Kidney (tissue), 14 donors: Measurements from ENCODE around the gene CHST10. TPM values are rescaled to one million over a fixed set of nuclear protein-coding genes. Genes with fewer than 3 reads are reported as not detected.

ENCODE experiments used
- DNase-seq, 5 donors: peaks; one replicate each; pipeline ENCODE4 v3.0.0-alpha.2; 2013 to 2020
- FAIRE-seq: peaks from 2 replicates; lab custom pipeline; 2012; peaks lifted over from hg19 to GRCh38; lab: Jason Lieb, UNC
- H3K27ac ChIP-seq, 2 donors: one replicate each; pipeline ENCODE4 v1.7.0; 2013; ENCODE audit warnings: low read depth in 2 of 2, low read length in 2 of 2, inconsistent platforms in 1 of 2
- H3K27me3 ChIP-seq: one replicate; pipeline ENCODE4 v1.7.1; 2013; ENCODE audit warnings: low read length, inconsistent platforms; ENCODE audit not compliant: control insufficient read depth, insufficient read depth
- H3K36me3 ChIP-seq, 3 donors: one replicate each; pipeline versions ENCODE4 v1.7.0 to v1.7.1; 2013; ENCODE audit warnings: low read length in 3 of 3, control low read depth in 1 of 3, inconsistent platforms in 1 of 3; ENCODE audit not compliant: insufficient read depth in 3 of 3, control insufficient read depth in 2 of 3
- H3K4me1 ChIP-seq, 3 donors: one replicate each; pipeline versions ENCODE4 v1.7.0 to v1.7.1; 2013; ENCODE audit warnings: low read length in 3 of 3, inconsistent platforms in 1 of 3, low read depth in 1 of 3; ENCODE audit not compliant: control insufficient read depth in 2 of 3, insufficient read depth in 2 of 3
- H3K4me3 ChIP-seq, 3 donors: one replicate each; pipeline versions ENCODE4 v1.7.0 to v1.8.1; 2013; ENCODE audit warnings: low read length in 3 of 3, control low read depth in 1 of 3, inconsistent platforms in 1 of 3
- H3K9ac ChIP-seq, 3 donors: one replicate each; pipeline versions ENCODE4 v1.7.0 to v1.7.1; 2013; ENCODE audit warnings: low read length in 3 of 3, control low read depth in 1 of 3, inconsistent platforms in 1 of 3
- H3K9me3 ChIP-seq, 3 donors: one replicate each; pipeline versions ENCODE4 v1.7.0 to v1.7.1; 2013; ENCODE audit warnings: low read length in 3 of 3, control low read depth in 1 of 3, inconsistent platforms in 1 of 3; ENCODE audit not compliant: control insufficient read depth in 2 of 3, insufficient read depth in 1 of 3
- CTCF ChIP-seq: IDR thresholded peaks from 3 replicates; pipeline ENCODE4 v1.5.1; 2012; ENCODE audit warnings: mild to moderate bottlenecking, moderate library complexity, borderline replicate concordance; ENCODE audit not compliant: insufficient read depth; ENCODE audit errors: extremely low read depth
- intact Hi-C: fragments of 100-400 bp; cut with DNase I; formaldehyde crosslinking; loops from one replicate; pipeline ENCODE4 v1.11.1; 2022
- polyA plus RNA-seq: library from polyadenylated mRNA; stranded (reverse); fragments of 350-450 nt; fragmentation: Illumina TruSeq; extraction: RNeasy Lipid Tissue Mini Kit (QIAGEN cat#74804); gene quantifications from one replicate; pipeline ENCODE4 v1.2.3, GENCODE V29; 2014; ENCODE audit warnings: low read depth, low replicate concordance; ENCODE audit not compliant: insufficient read depth
- total RNA-seq: library from RNA; stranded (reverse); fragmentation: NEBNext Ultra II Directional; extraction: Animal tissue kit (Norgen Biotek cat#: 25700); gene quantifications from one replicate; pipeline ENCODE4 v1.2.1, GENCODE V29; 2021
- donor health status: control.
- donor health status: control.
- donor health status: control.
- donor health status: control.
- donor health status: control.
- donor health status: DM: yes; HTN: yes; CAD: no.
- donor health status: Normal renal cell carcinoma (clear cell type).

CHST10 gene
- total and polyA plus RNA-seq, 2 donors from 2014 or later = 6.2 to 7.1 TPM

- no peak overlapping the region for H3K4me3 ChIP-seq
- H3K36me3 ChIP-seq = peaks cover 0 to 2% (median 0%) of the 10 kb centered on the region in 3 donors
- H3K9me3 ChIP-seq = no peaks in the 10 kb centered on the region
- DNase-seq = no peak
- no peak overlapping the region for H3K27ac ChIP-seq
- intact Hi-C loops = no loop called here
- H3K4me1 ChIP-seq = no peaks in the 10 kb centered on the region
- no peak for FAIRE-seq
- no peak for TF ChIP-seq CTCF
- H3K27me3 ChIP-seq = no peaks in the 10 kb centered on the region
- no peak overlapping the region for H3K9ac ChIP-seq
Observed at GRCh38 chr2:100388703-100389102, 28.8 kb downstream of the CHST10 start.

DNA sequence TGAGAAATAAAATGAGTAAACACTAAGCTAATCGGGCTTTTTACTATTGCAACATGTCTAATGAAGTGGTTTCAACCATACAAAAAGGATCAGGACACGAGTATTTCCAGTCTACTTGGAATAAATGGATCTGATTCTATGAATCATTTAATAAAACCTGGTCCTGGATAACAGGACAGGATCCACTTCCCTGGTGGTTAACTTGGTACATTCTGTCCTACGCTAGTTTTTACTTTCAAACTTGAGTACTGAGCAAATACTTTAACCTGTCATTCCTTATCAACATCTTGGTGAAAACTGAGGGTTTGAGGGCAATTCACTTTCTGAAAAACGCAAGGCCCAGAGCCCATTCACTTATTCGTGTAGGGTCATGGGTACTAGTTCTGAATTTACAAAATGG lies 33.5 kb downstream of the CHST10 start:
- DNase-seq = no peak
- intact Hi-C loops = no loop called here
- TF ChIP-seq CTCF = no peak
- H3K4me3 ChIP-seq = no peak overlapping the region
- FAIRE-seq = no peak
- H3K27me3 ChIP-seq = no peaks in the 10 kb centered on the region
- no peak overlapping the region for H3K9ac ChIP-seq
- no peaks in the 10 kb centered on the region for H3K9me3 ChIP-seq
- H3K36me3 ChIP-seq = no peaks in the 10 kb centered on the region
- H3K4me1 ChIP-seq = no peaks in the 10 kb centered on the region
- no peak overlapping the region for H3K27ac ChIP-seq

DNA sequence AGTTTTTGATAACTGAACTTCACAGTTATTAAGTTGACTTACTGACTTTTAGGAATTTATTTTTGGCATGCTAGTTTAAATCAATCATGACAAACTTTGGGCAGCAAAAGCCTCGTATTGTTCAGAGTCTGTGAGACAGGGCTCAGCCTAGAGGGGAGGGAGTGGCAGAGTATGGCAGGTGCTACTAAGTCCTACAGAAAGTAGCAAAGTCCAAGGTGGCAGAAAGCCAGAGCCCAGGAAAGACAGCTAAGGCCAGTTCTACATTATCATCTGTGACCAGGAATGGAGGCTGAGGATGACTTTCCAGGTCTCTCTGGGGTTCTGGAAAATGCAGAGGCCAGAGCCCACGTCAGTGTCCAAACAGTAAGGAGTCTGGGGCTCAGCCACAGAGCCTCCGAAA lies 34.2 kb downstream of the CHST10 start:
- Histone ChIP-seq H3K9me3 (no peaks in the 10 kb centered on the region), H3K36me3 (no peaks in the 10 kb centered on the region), H3K4me3 (no peak overlapping the region), H3K27me3 (no peaks in the 10 kb centered on the region), H3K9ac (no peak overlapping the region), H3K4me1 (no peaks in the 10 kb centered on the region), H3K27ac (no peak overlapping the region)
- DNase-seq (no peak), FAIRE-seq (no peak)
- intact Hi-C loops = no loop called here
- no peak for TF ChIP-seq CTCF

GRCh38 chr2:100381240-100381639 lies 36.2 kb downstream of the CHST10 start:
- intact Hi-C loops = no loop called here
- FAIRE-seq = no peak

More at GRCh38 chr2:100381240-100381639, 36.2 kb downstream of the CHST10 start:
- Histone ChIP-seq H3K27ac (no peak overlapping the region), H3K9me3 (no peaks in the 10 kb centered on the region), H3K4me3 (no peak overlapping the region), H3K36me3 (no peaks in the 10 kb centered on the region), H3K9ac (no peak overlapping the region), H3K27me3 (no peaks in the 10 kb centered on the region), H3K4me1 (no peaks in the 10 kb centered on the region)
- peak; percentile 83 for TF ChIP-seq CTCF
- peak in 4 of 5 donors; percentile 81 to 89 (median 86) for DNase-seq
